ENCODE data around the gene CREBBP.

GRCh38 chr16:3701531-3701930 is 179.0 kb downstream of the CREBBP start:
- no peak for TF ChIP-seq POLR2A (conservative IDR thresholded peaks at IDR 0.05)
- no peak for TF ChIP-seq PCBP2 (IDR thresholded peaks at IDR 0.05; ENCODE audit: low read depth, low read length, poor library complexity, severe bottlenecking)
- no peak for TF ChIP-seq RCOR1 (IDR thresholded peaks at IDR 0.05; ENCODE audit: borderline replicate concordance in 1 of 2, low read depth in 2 of 2, low read length in 2 of 2)
- TF ChIP-seq FOXK2 (conservative IDR thresholded peaks at IDR 0.05 in 1 of 2, IDR thresholded peaks at IDR 0.05 in 1 of 2; ENCODE audit: low read depth in 2 of 2): no peak
- no peak for TF ChIP-seq ZNF311 (CRISPR knock-in tag; IDR thresholded peaks at IDR 0.05)

Data from K562 (cell line).